Pancreas (tissue), 10 donors: ENCODE data around the gene TMEM150B. TPM values are rescaled to one million over a fixed set of nuclear protein-coding genes. Genes with fewer than 3 reads are reported as not detected.

Source experiments
- ATAC-seq, 4 donors: fragments of 200-7000 bp; cut with Tn5 transposase; one replicate each; pipeline versions ENCODE4 v1.8.0 to v1.9.1; 2020; ENCODE audit warnings: mild to moderate bottlenecking in 4 of 4, moderate library complexity in 4 of 4
- DNase-seq, 6 donors: peaks; one replicate each; pipeline ENCODE4 v3.0.0-alpha.2; 2020
- FAIRE-seq: peaks from 2 replicates; lab custom pipeline; 2012; peaks lifted over from hg19 to GRCh38; lab: Jason Lieb, UNC
- H3K27ac ChIP-seq, 4 donors: fragments of 200-600 bp; sonication (generic); 1 replicate in 3 of 4; 2 replicates in 1 of 4; pipeline versions ENCODE4 v1.5.0 to v1.8.0; 2020
- H3K27me3 ChIP-seq, 4 donors: fragments of 200-600 bp; one replicate each; pipeline ENCODE4 v1.8.0; 2021
- H3K36me3 ChIP-seq, 3 donors: fragments of 200-600 bp; sonication (generic) in 1 of 3; one replicate each; pipeline versions ENCODE4 v1.5.0 to v1.8.0; 2020 to 2021
- H3K4me1 ChIP-seq, 3 donors: fragments of 200-600 bp; one replicate each; pipeline ENCODE4 v1.8.0; 2021
- H3K4me3 ChIP-seq, 4 donors: fragments of 200-600 bp; sonication (generic) in 2 of 4; one replicate each; pipeline versions ENCODE4 v1.5.0 to v1.8.0; 2020 to 2021
- H3K9me3 ChIP-seq, 4 donors: fragments of 200-600 bp; one replicate each; pipeline ENCODE4 v1.8.0; 2021
- CTCF ChIP-seq, 4 donors: fragments of 200-600 bp; sonication (generic) in 3 of 4; IDR thresholded peaks; one replicate each; pipeline versions ENCODE4 v1.5.0 to v1.8.0; 2021; ENCODE audit warnings: antibody characterized with exemption in 4 of 4
- WGBS, 2 donors: extraction: QIAGEN DNeasy Blood & Tissue Kit; methylation state at CpG; one replicate each; pipeline ENCODE4 v1.1.7; 2013; 5-methylcytosine and 5-hydroxymethylcytosine counted together
- intact Hi-C, 3 donors: fragments of 100-400 bp; cut with DNase I; formaldehyde crosslinking; loops; one replicate each; pipeline versions ENCODE4 v1.11.1 to v1.14.2; 2022
- polyA plus RNA-seq, 2 donors: library from polyadenylated mRNA; stranded (reverse); fragments of 200-250 nt; gene quantifications; one replicate each; pipeline ENCODE4 v1.2.3, GENCODE V29; 2013
- total RNA-seq, 6 donors: library from RNA; stranded (reverse); fragmentation: NEBNext Ultra II Directional in 4 of 6; extraction: Animal tissue kit (Norgen Biotek cat#: 25700) in 4 of 6; gene quantifications; one replicate each; pipeline versions ENCODE4 v1.2.1 to v1.2.4, GENCODE V29; 2021 to 2023
- donor health status: healthy with polysubstance abuse.
- donor health status: DM: no; HTN: no; CAD: no; lungs with moderate emphysema.
- donor health status: DM: no; HTN: no; CAD: no.
- donor health status: control.
- donor health status: control.
- donor health status: Bipolar disorder and iron deficiency.
- donor health status: DM: yes; HTN: yes; CAD: no.
- donor health status: DM: no; HTN: no; CAD: no.
- donor health status: DM: no; HTN: no; CAD: no.
- donor health status: DM: yes; HTN: yes; CAD: no.

The TMEM150B gene
- total and polyA plus RNA-seq, 8 donors, result 0.14 to 1.3 (median 0.57) TPM; not detected in 4

DNA sequence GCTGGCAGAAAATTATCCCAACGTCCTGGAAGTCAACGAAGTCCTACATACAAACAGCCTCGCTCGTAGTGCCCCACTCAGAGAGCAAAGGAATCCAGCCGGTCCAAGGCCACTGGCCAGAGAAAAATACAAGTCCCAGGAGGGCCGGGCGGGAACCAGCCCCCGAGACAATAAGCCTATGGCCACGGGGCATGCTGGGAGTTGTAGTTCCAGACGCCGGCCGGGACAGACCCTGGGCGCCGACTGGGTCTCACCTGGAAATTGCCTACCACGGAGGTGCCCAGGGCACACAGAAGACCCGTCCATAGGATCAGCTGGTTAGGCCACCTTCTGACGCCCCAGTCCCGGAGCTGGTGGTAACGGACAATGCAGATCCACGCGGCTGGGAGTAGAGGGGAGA lies 5.4 kb downstream of the TMEM150B start:
- no peak overlapping the region for H3K4me3 ChIP-seq
- FAIRE-seq, result no peak
- intact Hi-C loops, result no loop called here
- no peak overlapping the region for H3K27ac ChIP-seq
- no peaks in the 10 kb centered on the region for H3K27me3 ChIP-seq
- TF ChIP-seq CTCF (IDR thresholded peaks at IDR 0.05), result no peak
- peak in 1 of 6 donors; percentile 26 for DNase-seq
- H3K36me3 ChIP-seq, result no peaks in the 10 kb centered on the region
- no peaks in the 10 kb centered on the region for H3K4me1 ChIP-seq
- ATAC-seq, result peak in 3 of 4 donors; percentile 61 to 93 (median 68)
- WGBS, 2 donors, result 17 to 19% methylated on average over 21 of the region's 21 CpGs
- no peaks in the 10 kb centered on the region for H3K9me3 ChIP-seq

- no peak for TF ChIP-seq CTCF (IDR thresholded peaks at IDR 0.05)
- ATAC-seq (no peak), DNase-seq (no peak), FAIRE-seq (no peak)
- Histone ChIP-seq H3K4me1 (no peaks in the 10 kb centered on the region), H3K27me3 (no peaks in the 10 kb centered on the region), H3K4me3 (no peak overlapping the region), H3K9me3 (no peaks in the 10 kb centered on the region), H3K27ac (no peak overlapping the region), H3K36me3 (no peaks in the 10 kb centered on the region)
- intact Hi-C loops, result no loop called here
- WGBS, 2 donors, result 73 to 81% methylated on average over 8 of the region's 8 CpGs
These were observed 8.5 kb downstream of the TMEM150B start for GRCh38 chr19:55316646-55317045.

GRCh38 chr19:55315956-55316525 lies 9.1 kb downstream of the TMEM150B start:
- intact Hi-C loops, result no loop called here
- FAIRE-seq (no peak), ATAC-seq (no peak), DNase-seq (no peak)
- Histone ChIP-seq H3K36me3 (no peaks in the 10 kb centered on the region), H3K9me3 (no peaks in the 10 kb centered on the region), H3K27ac (no peak overlapping the region), H3K4me1 (no peaks in the 10 kb centered on the region), H3K4me3 (no peak overlapping the region), H3K27me3 (no peaks in the 10 kb centered on the region)
- 78% methylated on average over 13 of the region's 13 CpGs for WGBS, 2 donors
- no peak for TF ChIP-seq CTCF (IDR thresholded peaks at IDR 0.05)

- intact Hi-C loops, result no loop called here
These were observed 10.7 kb downstream of the TMEM150B start for GRCh38 chr19:55314396-55314795.

More at GRCh38 chr19:55314396-55314795, 10.7 kb downstream of the TMEM150B start:
- H3K4me3 ChIP-seq, result no peak overlapping the region
- H3K27ac ChIP-seq, result no peak overlapping the region
- DNase-seq (no peak), FAIRE-seq (no peak), ATAC-seq (no peak)
- no peaks in the 10 kb centered on the region for H3K4me1 ChIP-seq
- no peaks in the 10 kb centered on the region for H3K27me3 ChIP-seq
- no peaks in the 10 kb centered on the region for H3K9me3 ChIP-seq
- WGBS, 2 donors, result 74 to 86% methylated on average over 8 of the region's 8 CpGs
- no peaks in the 10 kb centered on the region for H3K36me3 ChIP-seq
- no peak for TF ChIP-seq CTCF (IDR thresholded peaks at IDR 0.05)
